SJSA1 (cell line): ENCODE data around the gene PPIH. TPM values are rescaled to one million over a fixed set of nuclear protein-coding genes. Genes with fewer than 3 reads are reported as not detected.
"Not testable (repeated sequence)": the region's sequence is repeated elsewhere in the genome, so short reads cannot be mapped to it uniquely, and the experiment has no call there.

Source experiments
- DNase-seq, 2 experiments: peaks; one replicate each; pipeline ENCODE4 v3.0.0-alpha.2; 2015 to 2020; ENCODE audit warnings: low spot score in 2 of 2, low read depth in 1 of 2
- H3K27ac ChIP-seq: fragments of 250-450 bp; sonication (Bioruptor Pico); 2 replicates; pipeline ENCODE4 v1.5.1; 2020; ENCODE audit warnings: mild to moderate bottlenecking, moderate library complexity
- H3K27me3 ChIP-seq: fragments of 250-450 bp; sonication (Bioruptor Pico); replicated peaks from 2 replicates; pipeline ENCODE4 v1.5.1; 2020; ENCODE audit warnings: mild to moderate bottlenecking, moderate library complexity
- H3K36me3 ChIP-seq: fragments of 250-450 bp; sonication (Bioruptor Pico); 2 replicates; pipeline ENCODE4 v1.5.1; 2020; ENCODE audit warnings: mild to moderate bottlenecking
- H3K4me1 ChIP-seq: fragments of 250-450 bp; sonication (Bioruptor Pico); replicated peaks from 2 replicates; pipeline ENCODE4 v1.6.1; 2021; ENCODE audit warnings: mild to moderate bottlenecking
- H3K4me3 ChIP-seq: fragments of 250-450 bp; sonication (Bioruptor Pico); 2 replicates; pipeline ENCODE4 v1.5.1; 2020; ENCODE audit warnings: mild to moderate bottlenecking
- H3K9me3 ChIP-seq: fragments of 250-450 bp; sonication (Bioruptor Pico); replicated peaks from 2 replicates; pipeline ENCODE4 v1.5.1; 2020; ENCODE audit warnings: mild to moderate bottlenecking
- total RNA-seq: library from RNA; depleted of rRNA; stranded (reverse); fragments of >200 nt; shearing (Covaris generic); gene quantifications from 2 replicates; pipeline ENCODE4 v1.2.3, GENCODE V29; 2014

Gene PPIH
- total RNA-seq, 1 experiment from 2014 or later = 68.4 TPM

GRCh38 chr1:42674682-42675081, 16.5 kb downstream of the PPIH start:
- no peak overlapping the region for H3K27ac ChIP-seq
- peaks cover 36% of the 10 kb centered on the region; the same call in 1 of the 2 replicates for H3K36me3 ChIP-seq
- H3K4me3 ChIP-seq = no peak overlapping the region
- H3K9me3 ChIP-seq = no peaks in the 10 kb centered on the region
- no peaks in the 10 kb centered on the region for H3K27me3 ChIP-seq
- DNase-seq = no peak
- H3K4me1 ChIP-seq = no peaks in the 10 kb centered on the region

GRCh38 chr1:42675467-42675866, 17.2 kb downstream of the PPIH start:
- peaks cover 29% of the 10 kb centered on the region; the same call in 1 of the 2 replicates for H3K36me3 ChIP-seq
- no peak for DNase-seq
- H3K4me3 ChIP-seq = no peak overlapping the region
- H3K4me1 ChIP-seq = no peaks in the 10 kb centered on the region
- H3K9me3 ChIP-seq = no peaks in the 10 kb centered on the region
- no peaks in the 10 kb centered on the region for H3K27me3 ChIP-seq
- H3K27ac ChIP-seq = no peak overlapping the region

- H3K36me3 ChIP-seq = peaks cover 28% of the 10 kb centered on the region; the same call in 1 of the 2 replicates
- H3K27me3 ChIP-seq = no peaks in the 10 kb centered on the region
- DNase-seq = no peak
These were observed 18.4 kb downstream of the PPIH start for GRCh38 chr1:42676534-42677087.

GRCh38 chr1:42679364-42679983, 21.3 kb downstream of the PPIH start:
- no peak overlapping the region for H3K27ac ChIP-seq
- peaks cover 31% of the 10 kb centered on the region for H3K36me3 ChIP-seq
- no peaks in the 10 kb centered on the region for H3K9me3 ChIP-seq
- no peak for DNase-seq
- no peaks in the 10 kb centered on the region for H3K27me3 ChIP-seq
- no peak overlapping the region for H3K4me3 ChIP-seq
- H3K4me1 ChIP-seq = peaks cover 20% of the 10 kb centered on the region

More at GRCh38 chr1:42676534-42677087, 18.4 kb downstream of the PPIH start:
- H3K4me1 ChIP-seq = peaks cover 9% of the 10 kb centered on the region
- H3K9me3 ChIP-seq = no peaks in the 10 kb centered on the region
- H3K4me3 ChIP-seq = no peak overlapping the region
- no peak overlapping the region for H3K27ac ChIP-seq

GRCh38 chr1:42680055-42680454, 21.8 kb downstream of the PPIH start:
- no peak overlapping the region for H3K4me3 ChIP-seq
- peaks cover 33% of the 10 kb centered on the region for H3K36me3 ChIP-seq
- H3K27me3 ChIP-seq = no peaks in the 10 kb centered on the region
- H3K4me1 ChIP-seq = peaks cover 24% of the 10 kb centered on the region
- no peaks in the 10 kb centered on the region for H3K9me3 ChIP-seq
- no peak for DNase-seq
- no peak overlapping the region for H3K27ac ChIP-seq

- Histone ChIP-seq H3K4me1 (peaks cover 24% of the 10 kb centered on the region), H3K27me3 (no peaks in the 10 kb centered on the region), H3K9me3 (no peaks in the 10 kb centered on the region), H3K4me3 (peak overlapping the region; percentile 94), H3K36me3 (peaks cover 33% of the 10 kb centered on the region), H3K27ac (peak overlapping the region; percentile 72; the same call in 1 of the 2 replicates)
- no peak for DNase-seq
These were observed 22.9 kb downstream of the PPIH start for GRCh38 chr1:42680921-42681683.

GRCh38 chr1:42681741-42682483, 23.7 kb downstream of the PPIH start, which contains the start of gene YBX1:
TSS of gene YBX1 (plus strand) at chr1:42682418. CDS start at chr1:42682566, 148 bp downstream.
- peaks cover 24% of the 10 kb centered on the region for H3K4me1 ChIP-seq
- H3K9me3 ChIP-seq = no peaks in the 10 kb centered on the region
- peak within 1 kb of the TSS; percentile 72 for H3K27ac ChIP-seq
- H3K4me3 ChIP-seq = peak within 1 kb of the TSS; percentile 94
- no peaks in the 10 kb centered on the region for H3K27me3 ChIP-seq
- H3K36me3 ChIP-seq = peaks cover 41% of the 10 kb centered on the region
- DNase-seq = peak; percentile 95 to 97

GRCh38 chr1:42682484-42682738, 24.2 kb downstream of the PPIH start:
- peak overlapping the region; percentile 94 for H3K4me3 ChIP-seq
- not testable (repeated sequence) for DNase-seq, H3K27me3 ChIP-seq, H3K9me3 ChIP-seq
- peak overlapping the region; percentile 25 for H3K27ac ChIP-seq
- H3K4me1 ChIP-seq = peaks cover 24% of the 10 kb centered on the region
- peaks cover 46% of the 10 kb centered on the region for H3K36me3 ChIP-seq

- peak overlapping the region; percentile 94 for H3K4me3 ChIP-seq
- no peaks in the 10 kb centered on the region for H3K9me3 ChIP-seq
- H3K27ac ChIP-seq = peak overlapping the region; percentile 52
- peaks cover 24% of the 10 kb centered on the region for H3K4me1 ChIP-seq
- peaks cover 51% of the 10 kb centered on the region for H3K36me3 ChIP-seq
- H3K27me3 ChIP-seq = no peaks in the 10 kb centered on the region
- DNase-seq = peak; percentile 43 to 48
These were observed 24.7 kb downstream of the PPIH start for GRCh38 chr1:42682739-42683531.

GRCh38 chr1:42684139-42684538, 25.9 kb downstream of the PPIH start:
- Histone ChIP-seq H3K27ac (no peak overlapping the region), H3K4me1 (peaks cover 24% of the 10 kb centered on the region), H3K4me3 (peak overlapping the region; percentile 94; the same call in 1 of the 2 replicates), H3K27me3 (no peaks in the 10 kb centered on the region), H3K36me3 (peaks cover 63% of the 10 kb centered on the region), H3K9me3 (no peaks in the 10 kb centered on the region)
- no peak for DNase-seq

- Histone ChIP-seq H3K27me3 (no peaks in the 10 kb centered on the region), H3K9me3 (no peaks in the 10 kb centered on the region), H3K4me3 (no peak overlapping the region), H3K36me3 (peaks cover 77% of the 10 kb centered on the region), H3K4me1 (peaks cover 16% of the 10 kb centered on the region), H3K27ac (no peak overlapping the region)
- no peak for DNase-seq
These were observed 28.2 kb downstream of the PPIH start for GRCh38 chr1:42686418-42686817.

- Histone ChIP-seq H3K9me3 (no peaks in the 10 kb centered on the region), H3K36me3 (peaks cover 88% of the 10 kb centered on the region), H3K27ac (no peak overlapping the region), H3K4me1 (no peaks in the 10 kb centered on the region), H3K4me3 (no peak overlapping the region), H3K27me3 (no peaks in the 10 kb centered on the region)
- DNase-seq = no peak
These were observed 31.7 kb downstream of the PPIH start for GRCh38 chr1:42689912-42690311.

- Histone ChIP-seq H3K4me1 (no peaks in the 10 kb centered on the region), H3K9me3 (no peaks in the 10 kb centered on the region), H3K27me3 (no peaks in the 10 kb centered on the region), H3K4me3 (no peak overlapping the region), H3K27ac (no peak overlapping the region), H3K36me3 (peaks cover 88% of the 10 kb centered on the region)
- DNase-seq = no peak
These were observed 32.4 kb downstream of the PPIH start for GRCh38 chr1:42690477-42691156.
